ENCODE measurements around the gene AKAP12.
A peak's percentile ranks its signal among the peaks of the same experiment; 100 is the strongest.
"Not testable (repeated sequence)": the region's sequence is repeated elsewhere in the genome, so short reads cannot be mapped to it uniquely, and the experiment has no call there.

AKAP12 gene

DNA sequence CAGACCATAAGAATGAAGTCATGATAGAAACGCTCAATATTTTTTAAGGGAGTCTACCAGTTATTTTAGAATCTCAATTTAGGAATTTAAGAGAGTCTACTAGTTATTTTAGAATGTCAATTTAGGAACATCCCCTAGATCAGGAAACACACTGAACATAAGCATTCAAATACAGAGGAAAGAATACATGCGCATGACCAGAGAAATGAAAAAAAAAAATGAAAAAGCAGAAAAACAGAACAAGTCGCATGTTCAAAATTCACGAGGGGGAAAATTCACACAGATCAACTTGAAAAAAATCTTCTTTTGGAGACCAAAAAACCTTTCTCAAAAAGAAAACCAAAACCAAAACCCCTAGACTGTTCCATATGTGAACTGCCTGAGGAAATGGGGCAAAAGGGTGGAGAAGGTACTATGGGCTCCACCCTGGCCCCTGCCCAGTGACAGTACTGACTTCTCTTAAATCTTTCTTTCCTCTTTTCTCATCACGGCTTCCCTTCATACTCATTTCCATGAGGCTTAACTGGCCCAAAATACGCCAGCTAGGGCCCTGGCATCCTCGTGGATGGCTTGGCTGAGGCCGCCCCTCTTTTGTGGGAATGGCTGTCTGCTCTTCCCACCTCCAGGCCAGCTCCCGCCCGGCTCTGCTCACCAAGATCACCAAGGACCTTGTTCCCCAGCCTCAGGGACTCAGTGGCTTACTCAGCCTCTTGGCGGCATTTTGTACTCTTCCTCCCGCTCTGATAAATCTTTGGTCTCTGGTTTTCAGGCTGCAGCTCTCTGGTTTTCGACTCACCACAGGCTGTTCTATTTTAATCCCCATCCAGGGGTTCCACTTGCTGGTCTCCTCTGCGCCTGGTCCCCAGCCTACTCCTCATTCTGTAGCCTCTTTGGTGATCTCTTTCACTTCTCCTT, 140.4 kb downstream of the AKAP12 start:
- no peak for DNase-seq (ENCODE audit: low read depth)

DNA sequence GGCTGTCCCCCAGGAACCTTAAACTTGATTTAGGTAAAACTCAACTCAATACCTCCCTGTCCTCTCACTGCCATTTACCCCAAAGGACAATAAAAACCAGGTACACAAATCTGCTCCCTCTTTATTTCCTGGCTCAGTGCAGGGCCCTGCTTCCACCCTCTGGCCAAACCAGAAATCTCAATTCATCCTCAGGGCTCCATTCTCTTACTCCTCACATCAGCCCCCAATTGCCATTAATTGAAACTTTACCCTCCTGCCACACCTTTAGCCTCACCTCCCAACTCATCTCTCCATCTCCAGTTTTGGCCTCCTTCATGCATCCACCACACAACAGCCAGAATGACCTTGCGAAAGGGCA, 141.1 kb downstream of the AKAP12 start:
- no peak for DNase-seq (ENCODE audit: low read depth)

DNA sequence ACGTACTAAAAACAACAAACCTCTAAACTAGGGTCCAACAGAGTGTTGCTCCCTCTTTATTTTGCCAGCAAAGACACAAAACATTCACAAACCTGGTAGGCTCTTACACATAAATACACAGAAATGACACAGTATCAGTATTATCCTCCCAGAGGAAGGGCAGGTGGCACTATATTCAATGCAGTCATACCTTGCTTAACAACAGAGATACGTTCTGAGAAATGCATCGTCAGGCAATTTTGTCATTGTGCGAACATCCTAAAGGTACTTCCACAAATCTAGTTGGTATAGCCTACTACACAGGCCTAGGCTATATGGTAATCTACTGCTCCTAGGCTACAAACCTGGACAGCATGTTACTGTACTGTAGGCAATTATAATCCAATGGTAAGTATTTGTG, 142.0 kb downstream of the AKAP12 start:
- DNase-seq (ENCODE audit: low read depth), result no peak

DNA sequence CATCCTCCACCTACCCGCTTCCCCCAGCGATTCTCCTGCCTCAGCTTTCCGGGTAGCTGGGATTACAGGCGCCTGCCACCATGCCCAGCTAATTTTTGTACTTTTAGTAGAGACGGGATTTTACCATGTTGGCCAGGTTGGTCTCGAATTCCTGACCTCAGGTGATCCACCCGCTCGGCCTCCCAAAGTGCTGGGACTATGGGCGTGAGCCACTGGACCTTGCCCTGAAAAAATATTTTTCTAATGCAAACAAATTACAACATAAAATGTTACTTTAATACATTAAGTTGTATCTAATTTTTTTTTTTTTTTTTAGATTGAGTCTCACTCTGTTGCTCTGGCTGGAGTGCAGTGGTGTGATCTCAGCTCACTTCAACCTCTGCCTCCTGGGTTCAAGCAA, 142.9 kb downstream of the AKAP12 start:
- DNase-seq (ENCODE audit: low read depth), result not testable (repeated sequence)

DNA sequence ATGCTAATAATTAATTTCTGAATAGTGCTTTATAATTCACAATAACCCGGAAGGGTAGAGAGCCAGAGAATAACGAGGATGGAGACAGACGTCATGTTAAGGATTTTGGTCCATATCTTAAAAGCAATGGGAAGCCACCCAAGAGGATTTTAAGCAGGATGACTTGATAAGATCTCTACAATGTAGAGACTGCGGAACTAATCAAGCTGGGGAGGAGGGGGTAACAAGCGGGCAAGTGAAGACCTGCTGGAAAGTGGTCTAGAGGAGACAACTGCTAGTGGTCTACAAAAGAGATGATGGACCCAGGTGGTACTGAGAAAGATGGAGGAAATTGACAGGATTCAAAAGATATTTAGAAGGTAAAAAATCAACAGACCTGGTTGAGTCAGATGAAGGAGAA, 144.4 kb downstream of the AKAP12 start:
- DNase-seq (ENCODE audit: low read depth), result no peak

DNA sequence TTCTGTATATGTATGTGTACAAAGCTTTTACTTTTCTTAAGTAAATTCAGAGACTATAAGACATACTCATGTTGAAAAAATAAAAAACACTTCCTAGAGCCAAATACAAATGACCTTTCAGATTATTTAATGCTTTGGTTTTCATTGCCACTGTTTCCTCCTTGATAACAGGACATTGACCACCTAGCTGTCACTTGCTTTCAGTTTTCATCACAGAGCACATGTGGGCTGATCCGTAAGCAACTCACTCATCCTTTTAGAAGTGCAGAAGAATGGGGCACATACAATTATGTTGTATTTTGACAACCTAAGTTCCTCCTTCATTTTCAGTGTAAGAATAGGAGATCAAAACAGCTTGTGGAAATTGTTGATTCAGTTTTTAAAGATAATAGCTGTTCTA, 145.4 kb downstream of the AKAP12 start:
- no peak for DNase-seq (ENCODE audit: low read depth)

DNA sequence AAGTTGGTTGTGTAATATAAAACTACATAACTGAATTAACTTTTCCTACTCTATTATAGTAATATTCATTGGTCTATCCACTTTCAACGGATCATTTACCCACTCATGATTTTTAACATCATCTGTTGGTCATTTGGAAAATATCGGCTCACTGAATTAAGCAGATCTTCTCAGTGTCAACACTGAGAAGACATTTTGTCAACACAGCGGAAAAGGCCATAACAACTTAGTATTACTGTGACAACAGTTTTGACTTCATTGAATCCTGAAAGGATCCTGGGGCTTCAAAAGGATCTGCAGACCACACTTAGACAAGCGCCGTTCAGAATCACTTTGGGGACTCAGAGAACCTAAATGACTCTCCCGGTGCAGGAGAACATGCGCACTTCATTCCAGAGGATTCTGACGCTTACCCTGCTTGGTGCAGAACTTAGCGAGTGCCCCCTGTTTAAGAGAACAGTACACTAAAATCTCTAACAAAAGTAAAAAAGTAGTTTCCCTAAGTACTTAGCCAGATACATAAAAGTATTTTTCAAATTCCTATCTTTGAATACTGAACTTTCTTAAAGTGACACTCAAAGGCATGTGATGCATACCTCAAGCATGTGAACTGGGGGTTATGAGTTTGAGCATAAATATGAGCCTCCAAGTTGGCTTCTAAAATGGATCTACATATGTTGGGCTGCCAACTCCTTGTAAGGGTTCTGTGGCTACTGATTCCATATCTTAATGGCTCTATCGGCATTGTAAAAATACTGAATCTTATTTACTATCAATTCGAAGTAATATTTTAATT, 147.6 kb downstream of the AKAP12 start:
- peak; percentile 18 for DNase-seq (ENCODE audit: low read depth)

DNA sequence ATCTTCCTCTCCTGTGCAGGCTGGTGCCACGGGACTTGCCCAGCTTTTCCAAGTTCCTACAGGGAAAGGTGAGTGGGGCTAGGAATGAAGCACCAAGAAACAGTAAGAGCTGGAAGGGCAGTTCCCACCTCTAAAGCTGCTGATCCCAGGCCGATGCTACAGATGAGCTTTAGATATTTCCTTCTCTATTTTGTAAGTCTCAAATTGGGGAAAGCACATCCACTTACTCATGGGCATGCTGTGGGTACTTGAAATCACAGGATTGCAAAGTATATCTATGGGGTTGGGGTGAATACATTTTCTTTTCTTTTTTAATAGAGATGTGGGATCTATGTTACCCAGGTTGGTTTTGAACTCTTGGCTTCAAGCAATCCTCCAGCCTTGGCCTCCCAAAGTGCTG, 148.5 kb downstream of the AKAP12 start:
- DNase-seq (ENCODE audit: low read depth), result no peak

DNA sequence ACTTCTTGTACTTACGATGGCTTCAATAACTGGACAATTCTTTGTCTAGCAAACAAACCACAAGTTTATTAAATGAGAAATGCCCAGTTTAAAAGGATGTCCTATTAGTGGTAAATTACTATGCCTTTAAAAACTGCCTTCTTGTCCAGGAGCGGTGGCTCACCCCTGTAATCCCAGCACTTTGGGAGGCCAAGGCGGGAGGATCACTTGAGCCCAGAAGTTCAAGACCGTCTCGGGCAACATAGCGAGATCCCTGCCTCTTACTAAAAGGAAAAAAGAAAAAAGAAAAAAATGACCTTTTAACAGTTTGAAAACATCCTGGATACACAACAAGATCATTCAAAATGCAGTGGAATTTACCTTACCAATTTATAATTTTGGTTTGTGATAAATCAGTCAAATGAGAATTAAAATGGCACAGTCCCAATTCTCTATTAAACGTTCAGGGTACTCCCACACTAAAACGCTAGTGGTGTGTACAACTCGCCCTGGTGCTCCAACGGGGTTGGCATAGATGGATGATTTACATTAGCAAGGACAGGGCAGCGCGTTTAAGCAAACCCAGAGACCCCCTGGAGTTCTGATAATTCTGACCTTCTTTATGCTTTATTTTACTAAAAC, 149.3 kb downstream of the AKAP12 start:
- no peak for DNase-seq (ENCODE audit: low read depth)

DNA sequence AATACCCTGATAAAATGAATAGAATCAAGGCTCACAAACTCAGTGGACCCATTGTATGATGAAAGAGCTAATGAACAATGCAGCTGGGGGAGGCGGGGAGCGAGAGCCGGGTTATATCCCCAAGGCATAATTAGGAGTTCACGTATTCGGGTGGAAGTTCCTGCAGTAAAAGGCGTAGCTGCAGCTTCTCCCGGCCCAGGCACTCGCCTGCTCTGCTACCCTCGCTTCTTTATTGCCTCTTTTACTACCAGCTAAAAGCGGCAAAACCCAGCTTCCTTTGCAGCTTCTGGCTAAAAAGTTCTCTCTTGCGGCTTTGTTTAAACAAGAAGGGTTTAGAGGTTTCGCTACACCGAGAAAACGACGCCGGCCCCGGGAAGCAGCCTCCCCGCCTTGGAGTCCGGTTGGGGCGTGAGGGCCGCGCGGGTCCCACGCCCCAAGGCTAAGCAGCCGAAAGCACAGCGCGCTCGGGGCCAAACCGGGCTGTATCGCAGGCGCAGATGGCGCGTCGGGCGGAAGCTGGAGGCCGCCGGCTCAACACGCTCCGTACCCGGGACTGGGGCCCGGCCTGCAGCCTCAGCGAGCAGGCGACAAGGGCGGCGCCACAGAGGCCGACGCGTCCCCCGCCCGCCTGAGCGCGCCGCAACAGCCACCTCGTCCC, 150.0 kb downstream of the AKAP12 start:
- peak; percentile 85 for DNase-seq (ENCODE audit: low read depth)

DNA sequence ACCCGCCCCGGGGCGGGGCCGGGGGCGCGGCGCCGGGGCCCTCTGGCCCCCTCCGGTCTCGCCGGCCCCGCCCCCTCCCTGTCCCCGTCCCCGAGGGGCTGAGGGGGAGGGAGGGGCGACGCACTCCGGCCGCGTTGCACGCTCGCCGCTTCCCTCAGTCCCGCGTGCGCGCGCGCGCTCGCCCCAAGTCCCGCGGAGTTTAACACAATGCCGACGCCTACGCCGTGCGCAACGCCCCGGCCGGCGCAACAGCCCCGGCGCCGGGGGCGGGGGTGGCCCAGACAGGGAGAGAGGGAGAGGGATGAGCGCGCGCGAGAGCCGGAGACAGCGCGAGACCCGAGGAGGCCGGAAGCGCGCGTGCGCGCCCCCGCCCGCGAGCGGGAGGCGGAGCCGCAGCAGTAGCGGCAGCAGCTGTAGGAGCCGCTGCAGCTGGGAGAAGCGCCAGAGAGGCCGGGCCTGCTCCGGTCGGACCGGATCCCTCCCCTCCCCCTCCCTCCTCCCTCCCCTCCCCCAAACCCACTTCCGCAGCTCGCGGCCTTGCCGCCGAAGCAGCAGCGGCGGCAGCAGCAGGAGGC, 150.6 kb downstream of the AKAP12 start:
- peak; percentile 100 for DNase-seq (ENCODE audit: low read depth)

DNA sequence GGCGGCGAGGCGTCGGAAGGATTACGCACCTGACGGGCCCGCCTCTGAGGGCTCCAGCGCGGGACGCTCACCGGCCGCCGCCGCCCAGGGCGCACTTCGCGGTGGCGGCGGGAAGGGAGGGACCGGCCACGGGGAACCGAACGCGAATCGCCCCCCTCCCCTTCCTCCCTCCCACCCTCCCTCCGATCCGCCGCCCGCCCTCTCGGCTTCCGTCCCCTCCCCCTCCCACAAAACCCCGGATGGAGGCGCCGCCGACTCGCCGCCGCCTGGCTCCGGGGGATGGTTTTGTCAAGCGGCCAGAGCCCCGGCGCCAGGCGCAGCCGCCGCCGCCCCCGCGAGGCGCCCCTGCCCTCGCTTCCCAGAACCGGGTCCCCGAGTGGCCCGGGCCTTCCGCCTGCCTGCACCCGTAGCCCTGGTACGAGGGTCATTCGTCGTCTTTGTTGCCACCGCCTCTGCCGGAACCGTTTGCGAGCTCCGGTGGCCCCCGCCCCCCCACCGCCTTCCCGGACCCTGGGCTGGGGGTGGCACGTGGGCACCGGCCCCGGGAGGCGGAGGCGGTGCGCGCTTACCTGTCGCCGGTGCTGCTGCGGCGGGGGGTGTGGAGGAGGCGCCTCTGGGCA, 151.2 kb downstream of the AKAP12 start:
- peak; percentile 74 for DNase-seq (ENCODE audit: low read depth)

DNA sequence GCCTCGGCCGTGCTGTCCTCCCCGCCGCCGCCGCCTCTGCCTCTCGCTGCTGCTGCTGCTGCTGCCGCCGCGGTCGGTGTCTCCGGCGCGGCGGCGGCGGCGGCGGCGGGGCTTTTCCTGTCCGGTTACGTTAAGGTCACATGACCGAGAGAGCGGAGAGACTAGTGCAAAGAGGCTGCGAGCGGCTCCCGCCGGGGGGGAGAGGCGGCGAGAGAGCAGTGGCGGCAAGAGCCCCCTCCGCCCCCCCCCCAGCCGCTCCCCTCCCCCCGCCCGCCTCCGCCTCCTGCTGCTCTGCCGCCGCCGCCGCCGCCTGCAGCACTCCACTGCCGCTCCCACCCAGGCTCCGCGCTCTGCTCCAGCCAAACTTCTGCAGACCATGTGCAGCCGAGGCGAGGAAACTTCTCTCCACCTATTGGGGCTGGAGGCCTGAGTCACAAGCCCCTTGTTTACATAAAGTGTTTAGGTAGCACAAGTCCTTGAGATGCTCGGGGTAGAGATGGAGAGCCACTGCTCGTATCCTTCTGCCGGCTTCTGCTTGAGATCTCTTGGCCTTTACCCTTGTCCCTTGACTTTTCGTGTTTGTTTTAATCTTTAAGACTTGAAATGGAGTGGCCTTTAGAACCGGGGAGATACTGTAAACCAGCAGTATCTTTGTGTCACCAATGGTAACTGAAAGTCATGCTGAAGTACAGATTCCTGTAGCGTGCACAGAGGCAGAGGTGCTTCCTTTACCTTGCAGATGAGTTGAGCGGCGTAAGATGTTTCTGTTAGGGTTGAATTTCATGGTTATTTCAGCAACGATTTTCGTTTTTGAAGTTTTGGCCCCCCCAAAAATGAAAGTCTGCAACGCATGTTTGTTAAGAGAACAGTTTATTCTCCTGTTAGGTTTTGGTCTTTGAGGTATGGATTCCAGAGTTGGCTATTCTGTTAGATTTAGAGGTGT, 152.0 kb downstream of the AKAP12 start, which contains the start of gene ZBTB2:
TSS of gene ZBTB2 (minus strand) at position 89 of the 943 bp plus-strand sequence. CDS start 17,922 bp downstream, outside the sequence.
- peak; percentile 64 for DNase-seq (ENCODE audit: low read depth)

DNA sequence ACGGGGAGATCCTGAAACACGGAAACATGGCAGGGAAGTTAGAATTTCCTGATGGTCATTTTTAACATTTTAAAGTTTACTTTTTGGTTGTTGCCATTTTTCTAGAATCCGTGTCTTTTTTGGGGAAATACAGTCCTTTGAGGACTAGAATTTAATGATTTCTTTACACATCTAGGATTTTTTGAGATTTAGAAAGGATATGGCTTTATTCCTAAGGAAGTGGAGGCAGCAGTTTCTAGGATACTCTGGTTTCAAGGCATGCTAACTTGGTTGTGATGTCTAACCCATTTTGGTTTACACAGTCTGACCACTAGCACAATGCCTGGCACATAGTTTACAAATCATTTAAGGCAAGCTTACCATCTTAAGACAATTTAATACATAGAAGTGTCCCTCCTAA, 152.7 kb downstream of the AKAP12 start:
- no peak for DNase-seq (ENCODE audit: low read depth)

DNA sequence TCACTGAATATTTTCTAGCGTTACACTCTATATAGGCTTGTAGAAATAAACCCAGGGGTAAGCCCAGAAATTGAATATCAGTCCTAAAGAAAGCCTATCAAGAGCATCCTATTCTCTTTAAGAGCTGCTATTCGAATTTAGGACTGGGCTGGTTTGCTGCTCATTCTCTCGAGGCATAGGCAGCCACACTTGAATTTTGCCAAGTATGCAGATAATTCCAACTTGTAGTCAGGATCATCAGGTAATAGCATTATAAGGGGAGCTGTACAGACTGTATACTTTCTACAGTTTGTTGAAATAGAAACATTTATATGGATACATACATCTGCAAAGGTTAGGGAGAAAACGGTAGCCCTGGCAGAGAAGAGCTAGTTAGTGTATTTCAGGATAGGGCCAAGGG, 153.6 kb downstream of the AKAP12 start:
- DNase-seq (ENCODE audit: low read depth), result no peak

DNA sequence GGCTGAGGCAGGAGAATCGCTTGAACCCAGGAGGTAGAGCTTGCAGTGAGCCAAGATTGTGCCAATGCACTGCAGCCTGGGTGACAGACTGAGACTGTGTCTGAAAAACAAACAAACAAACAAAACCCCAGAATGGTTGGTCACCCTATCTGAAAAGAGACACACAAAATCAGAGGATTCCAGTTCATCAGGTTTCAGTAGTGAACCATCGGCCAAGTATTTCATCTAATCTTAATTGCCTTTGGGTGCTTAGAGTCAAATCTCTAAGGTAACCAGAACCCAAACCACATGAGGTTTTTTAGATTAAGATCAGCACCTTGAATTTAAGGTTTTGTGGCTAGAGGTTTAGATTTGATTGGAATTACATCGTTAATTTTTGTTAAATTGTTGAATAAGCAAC, 159.9 kb downstream of the AKAP12 start:
- DNase-seq (ENCODE audit: low read depth), result no peak

DNA sequence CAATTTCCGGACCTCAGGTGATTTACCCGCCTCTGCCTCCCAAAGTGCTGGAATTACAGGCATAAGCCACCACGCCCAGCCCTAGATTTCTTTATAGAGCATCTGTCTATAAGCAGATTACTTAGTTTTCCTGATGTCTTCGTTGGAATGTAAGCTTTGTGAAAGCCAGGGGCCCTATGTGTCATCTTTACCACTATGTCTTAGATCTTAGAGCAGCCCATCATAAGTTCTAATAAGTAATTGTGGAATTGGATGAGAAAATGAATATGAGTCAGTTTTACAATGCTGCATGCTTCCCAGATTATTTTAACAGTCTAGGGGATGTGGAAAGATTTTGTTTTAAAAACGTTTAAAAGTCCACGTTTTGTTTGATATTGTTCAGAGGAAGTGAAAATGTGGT, 160.7 kb downstream of the AKAP12 start:
- no peak for DNase-seq (ENCODE audit: low read depth)

DNA sequence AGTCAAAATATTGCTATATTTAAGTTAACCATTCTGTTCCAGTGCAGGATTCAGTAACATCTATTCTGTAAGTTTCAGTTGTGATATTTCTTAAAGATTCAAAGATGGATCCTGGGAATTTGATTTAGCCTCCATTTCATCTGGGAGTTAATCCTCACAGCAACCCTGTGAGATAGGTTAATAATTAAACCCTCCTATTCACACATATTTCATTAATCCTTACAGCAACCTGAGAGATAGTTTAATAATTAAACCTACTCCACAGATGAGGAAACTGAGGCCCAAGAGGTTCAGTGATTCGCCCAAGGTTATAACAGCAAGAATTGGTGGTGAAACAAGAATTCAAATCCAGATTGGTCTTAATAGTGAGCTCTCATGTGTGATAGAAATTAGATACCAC, 162.5 kb downstream of the AKAP12 start:
- DNase-seq (ENCODE audit: low read depth), result no peak

DNA sequence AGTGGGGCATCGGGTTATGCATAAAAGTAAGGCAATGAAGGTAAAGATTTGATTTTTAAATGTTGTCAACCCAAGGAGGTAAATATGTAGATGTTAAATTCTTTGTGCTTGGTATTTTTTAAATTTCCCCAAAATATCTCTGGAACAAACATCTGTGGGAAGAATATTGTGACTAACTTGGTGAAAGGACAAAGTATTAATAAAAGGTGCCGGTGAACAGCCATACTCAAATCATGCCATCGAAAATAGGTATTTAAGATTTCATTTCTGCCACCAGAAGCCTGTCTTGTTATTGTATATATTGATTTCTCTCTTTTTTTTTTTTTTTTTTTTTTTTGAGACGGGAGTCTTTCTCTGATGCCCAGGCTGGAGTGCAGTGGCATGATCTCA, 164.1 kb downstream of the AKAP12 start:
- no peak for DNase-seq (ENCODE audit: low read depth)
